ENCODE measurements around the gene ZNF804B. TPM values are rescaled to one million over a fixed set of nuclear protein-coding genes. Genes with fewer than 3 reads are reported as not detected.

Gene ZNF804B
- total RNA-seq, 2 experiments from 2014 or later: not detected

DNA sequence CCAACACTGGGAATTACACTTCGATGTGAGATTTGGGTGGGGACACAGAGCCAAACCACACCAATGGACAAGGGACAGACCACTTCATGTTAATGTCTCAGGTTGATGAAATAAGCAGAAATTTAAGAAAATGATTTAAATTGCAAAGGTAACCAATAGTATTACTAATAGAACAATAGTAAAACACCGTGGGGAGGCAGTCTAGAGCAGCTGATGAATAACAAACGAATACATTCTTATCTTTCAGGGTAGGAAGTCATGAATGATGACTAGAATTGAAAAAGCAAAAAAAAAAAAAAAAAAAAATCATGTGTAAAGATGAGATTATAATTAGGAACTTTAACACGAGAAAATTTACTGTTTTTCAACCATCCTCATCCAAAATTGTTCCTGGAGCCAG, 207.9 kb downstream of the ZNF804B start:
- Histone ChIP-seq H4K20me1 (ENCODE audit: insufficient read depth, low read length) (no peaks in the 10 kb centered on the region), H3K9me3 (ENCODE audit: low read length) (no peaks in the 10 kb centered on the region), H3K36me3 (ENCODE audit: insufficient read depth, low read length) (no peaks in the 10 kb centered on the region), H3K4me1 (ENCODE audit: insufficient read depth, low read length, poor library complexity, severe bottlenecking) (no peaks in the 10 kb centered on the region), H3K4me3 (ENCODE audit: low read depth, low read length, poor library complexity, severe bottlenecking) (no peak overlapping the region), H3K4me2 (ENCODE audit: low read length) (no peak overlapping the region), H3K27ac (ENCODE audit: low read depth, low read length, poor library complexity, severe bottlenecking) (no peak overlapping the region), H3K79me2 (ENCODE audit: insufficient read depth, low read depth, low read length) (no peaks in the 10 kb centered on the region), H2AFZ (ENCODE audit: low read length) (no peak overlapping the region), H3K9me2 (ENCODE audit: insufficient read depth, low read length) (no peaks in the 10 kb centered on the region)
- intact Hi-C loops (cut with micrococcal nuclease; ENCODE audit: unreplicated experiment): no loop called here
- DNase-seq (ENCODE audit: low spot score): no peak
- TF ChIP-seq EZH2phosphoT487 (IDR thresholded peaks at IDR 0.05; ENCODE audit: borderline replicate concordance, low read depth, low read length) (no peak), CTCF (conservative IDR thresholded peaks at IDR 0.05; ENCODE audit: low read length) (no peak)
- POLR2A ChIA-PET: interaction anchor here (0.5 to 0.6 kb wide), 2 partner anchors 43 to 391 kb away, joined by 3 read pairs; no protein-coding TSS in a partner anchor
- BruUV-seq (replicated peaks): no TSS peak
- CTCF ChIA-PET (ENCODE audit: unreplicated experiment): no interaction called here

GRCh38 chr7:88969167-88969566, 209.7 kb downstream of the ZNF804B start:
- ChIA-PET POLR2A (interaction anchor here (0.7 kb wide), 1 partner anchor 9 kb away, joined by 4 read pairs; no protein-coding TSS in a partner anchor), CTCF (ENCODE audit: unreplicated experiment) (no interaction called here)
- no peaks in the 10 kb centered on the region for H4K20me1 ChIP-seq (ENCODE audit: insufficient read depth, low read length)
- H3K9me3 ChIP-seq (ENCODE audit: low read length): no peaks in the 10 kb centered on the region
- H3K27ac ChIP-seq (ENCODE audit: low read depth, low read length, poor library complexity, severe bottlenecking): no peak overlapping the region
- H3K4me3 ChIP-seq (ENCODE audit: low read depth, low read length, poor library complexity, severe bottlenecking): no peak overlapping the region
- no peaks in the 10 kb centered on the region for H3K79me2 ChIP-seq (ENCODE audit: insufficient read depth, low read depth, low read length)
- intact Hi-C loops (cut with micrococcal nuclease; ENCODE audit: unreplicated experiment): no loop called here
- H3K4me2 ChIP-seq (ENCODE audit: low read length): no peak overlapping the region
- no peak overlapping the region for H2AFZ ChIP-seq (ENCODE audit: low read length)
- BruUV-seq (replicated peaks): no TSS peak
- DNase-seq (ENCODE audit: low spot score): no peak
- H3K36me3 ChIP-seq (ENCODE audit: insufficient read depth, low read length): no peaks in the 10 kb centered on the region
- no peak for TF ChIP-seq CTCF (conservative IDR thresholded peaks at IDR 0.05; ENCODE audit: low read length)
- no peak for TF ChIP-seq EZH2phosphoT487 (IDR thresholded peaks at IDR 0.05; ENCODE audit: borderline replicate concordance, low read depth, low read length)
- no peaks in the 10 kb centered on the region for H3K4me1 ChIP-seq (ENCODE audit: insufficient read depth, low read length, poor library complexity, severe bottlenecking)
- H3K9me2 ChIP-seq (ENCODE audit: insufficient read depth, low read length): no peaks in the 10 kb centered on the region

GRCh38 chr7:88985295-88985694, 225.8 kb downstream of the ZNF804B start:
- ChIA-PET POLR2A (no interaction called here), CTCF (ENCODE audit: unreplicated experiment) (no interaction called here)
- Histone ChIP-seq H3K27ac (ENCODE audit: low read depth, low read length, poor library complexity, severe bottlenecking) (no peak overlapping the region), H3K4me3 (ENCODE audit: low read depth, low read length, poor library complexity, severe bottlenecking) (no peak overlapping the region), H4K20me1 (ENCODE audit: insufficient read depth, low read length) (no peaks in the 10 kb centered on the region), H3K9me2 (ENCODE audit: insufficient read depth, low read length) (no peaks in the 10 kb centered on the region), H2AFZ (ENCODE audit: low read length) (no peak overlapping the region), H3K36me3 (ENCODE audit: insufficient read depth, low read length) (no peaks in the 10 kb centered on the region), H3K9me3 (ENCODE audit: low read length) (no peaks in the 10 kb centered on the region), H3K79me2 (ENCODE audit: insufficient read depth, low read depth, low read length) (no peaks in the 10 kb centered on the region), H3K4me2 (ENCODE audit: low read length) (no peak overlapping the region), H3K4me1 (ENCODE audit: insufficient read depth, low read length, poor library complexity, severe bottlenecking) (no peaks in the 10 kb centered on the region)
- DNase-seq (ENCODE audit: low spot score): no peak
- intact Hi-C loops (cut with micrococcal nuclease; ENCODE audit: unreplicated experiment): no loop called here
- BruUV-seq (replicated peaks): no TSS peak
- TF ChIP-seq EZH2phosphoT487 (IDR thresholded peaks at IDR 0.05; ENCODE audit: borderline replicate concordance, low read depth, low read length) (no peak), CTCF (conservative IDR thresholded peaks at IDR 0.05; ENCODE audit: low read length) (no peak)

All from OCI-LY7 (cell line).